Stimulated activated effector memory CD8-positive, alpha-beta T cell treated with anti-CD3 and anti-CD28 coated beads, Interleukin-12 subunit alpha, Interleukin-12 subunit beta, amount 100 ng/mL, for 72 hours (primary cell): ENCODE data around the gene SNTA1.
"Not testable (repeated sequence)": the region's sequence is repeated elsewhere in the genome, so short reads cannot be mapped to it uniquely, and the experiment has no call there.

ENCODE experiments used
- ATAC-seq: fragments of 150-1000 bp; cut with Tn5 transposase; 2 replicates; pipeline ENCODE4 v1.10.0; 2021
- DNase-seq, 2 donors: peaks; one replicate each; pipeline ENCODE4 v3.0.0; 2021 to 2022; ENCODE audit warnings: low spot score in 2 of 2
- H3K27ac Mint-ChIP-seq: one replicate; pipeline ENCODE4 v1.8.0; 2022; ENCODE audit warnings: mild to moderate bottlenecking, mixed read lengths
- H3K36me3 Mint-ChIP-seq: one replicate; pipeline ENCODE4 v1.8.0; 2022; ENCODE audit warnings: mild to moderate bottlenecking, mixed read lengths
- H3K4me1 Mint-ChIP-seq: one replicate; pipeline ENCODE4 v1.8.0; 2022; ENCODE audit warnings: mixed read lengths
- H3K4me3 Mint-ChIP-seq: one replicate; pipeline ENCODE4 v1.8.0; 2022; ENCODE audit warnings: mild to moderate bottlenecking, mixed read lengths
- H3K9me3 Mint-ChIP-seq: one replicate; pipeline ENCODE4 v1.8.0; 2022; ENCODE audit warnings: mixed read lengths

SNTA1 gene

DNA sequence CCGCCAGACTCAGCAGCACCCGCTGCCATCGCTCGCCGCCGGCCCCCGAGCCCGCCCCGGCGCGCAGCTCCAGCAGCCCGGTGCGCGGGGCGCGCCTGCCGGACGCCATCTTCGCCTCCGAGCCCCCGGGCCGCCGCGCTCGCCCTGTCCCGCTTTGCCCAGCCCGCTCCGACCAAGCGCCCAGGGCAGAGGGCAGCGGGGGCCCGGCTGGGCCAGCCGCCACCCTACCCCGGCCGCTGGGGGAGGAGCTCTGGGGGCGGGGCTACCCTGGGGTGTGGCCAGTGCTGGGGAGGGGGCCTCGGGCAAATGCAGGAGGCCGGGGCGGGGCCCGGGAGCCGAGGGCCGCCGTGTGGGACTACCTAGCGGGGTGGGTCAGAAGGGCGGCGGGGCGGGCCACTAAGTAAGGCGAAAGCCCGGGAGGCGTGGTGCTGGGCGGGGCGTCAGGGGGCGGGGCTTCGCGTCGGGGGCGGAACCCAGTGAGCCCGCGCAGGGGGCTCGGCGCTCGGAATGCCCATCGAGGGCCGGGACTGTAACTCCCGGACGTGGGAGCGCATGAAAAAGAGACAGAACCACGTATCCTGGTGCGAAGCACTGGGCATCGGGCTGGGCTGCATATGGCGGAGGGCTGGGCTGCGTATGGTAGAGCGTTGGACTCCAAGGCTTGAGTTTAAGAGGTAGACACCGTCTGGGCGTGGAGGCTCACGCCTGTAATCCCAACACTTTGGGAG is at the start of gene SNTA1:
TSS of gene SNTA1 (minus strand) at position 252 of the 728 bp plus-strand sequence. CDS start at position 109, 143 bp downstream.
- peak within 1 kb of the TSS; percentile 90 for H3K27ac Mint-ChIP-seq
- ATAC-seq (peak; percentile 94), DNase-seq (peak; percentile 81 to 91)
- no peaks in the 10 kb centered on the region for H3K9me3 Mint-ChIP-seq
- peaks cover 30% of the 10 kb centered on the region for H3K4me1 Mint-ChIP-seq
- H3K4me3 Mint-ChIP-seq, result peak within 1 kb of the TSS; percentile 91
- peaks cover 6% of the 10 kb centered on the region for H3K36me3 Mint-ChIP-seq

- ATAC-seq (no peak), DNase-seq (no peak)
- Mint-ChIP-seq H3K27ac (no peak overlapping the region), H3K9me3 (no peaks in the 10 kb centered on the region), H3K4me1 (peaks cover 11% of the 10 kb centered on the region), H3K4me3 (peak overlapping the region; percentile 80), H3K36me3 (peaks cover 20% of the 10 kb centered on the region)
Measured at GRCh38 chr20:33490934-33491656, 47.5 kb upstream of the SNTA1 start.

- peaks cover 19% of the 10 kb centered on the region for H3K36me3 Mint-ChIP-seq
- H3K4me1 Mint-ChIP-seq, result peaks cover 7% of the 10 kb centered on the region
- H3K9me3 Mint-ChIP-seq, result no peaks in the 10 kb centered on the region
- H3K4me3 Mint-ChIP-seq, result peak within 1 kb of the TSS; percentile 80
- peak in 1 of 2 donors; percentile 86 for DNase-seq
- peak; percentile 75 for ATAC-seq
- peak within 1 kb of the TSS; percentile 78 for H3K27ac Mint-ChIP-seq
Measured at GRCh38 chr20:33490023-33490933, 46.7 kb upstream of the SNTA1 start, which contains the start of gene CBFA2T2. CBFA2T2 (plus strand) TSS chr20:33490096; CDS start chr20:33490268, 172 bp downstream.

- peak; percentile 96 to 99 for DNase-seq
Measured at GRCh38 chr20:33489495-33490022, 46.0 kb upstream of the SNTA1 start.

GRCh38 chr20:33488661-33489494 is 45.3 kb upstream of the SNTA1 start:
- H3K4me3 Mint-ChIP-seq, result peak overlapping the region; percentile 80
- not testable (repeated sequence) for H3K4me1 Mint-ChIP-seq, DNase-seq, H3K9me3 Mint-ChIP-seq, H3K27ac Mint-ChIP-seq, ATAC-seq
- H3K36me3 Mint-ChIP-seq, result peaks cover 14% of the 10 kb centered on the region

More at GRCh38 chr20:33489495-33490022, 46.0 kb upstream of the SNTA1 start:
- Mint-ChIP-seq H3K27ac (peak overlapping the region; percentile 78), H3K36me3 (peaks cover 14% of the 10 kb centered on the region), H3K4me3 (peak overlapping the region; percentile 80), H3K4me1 (peaks cover 7% of the 10 kb centered on the region), H3K9me3 (no peaks in the 10 kb centered on the region)
- peak; percentile 96 for ATAC-seq

GRCh38 chr20:33488201-33488600 is 44.6 kb upstream of the SNTA1 start:
- peaks cover 7% of the 10 kb centered on the region for H3K4me1 Mint-ChIP-seq
- no peak overlapping the region for H3K4me3 Mint-ChIP-seq
- no peaks in the 10 kb centered on the region for H3K9me3 Mint-ChIP-seq
- DNase-seq, result no peak
- peaks cover 8% of the 10 kb centered on the region for H3K36me3 Mint-ChIP-seq
- no peak for ATAC-seq
- no peak overlapping the region for H3K27ac Mint-ChIP-seq

GRCh38 chr20:33483186-33483585 is 39.6 kb upstream of the SNTA1 start:
- not testable (repeated sequence) for ATAC-seq, H3K4me1 Mint-ChIP-seq, H3K27ac Mint-ChIP-seq, H3K36me3 Mint-ChIP-seq, H3K4me3 Mint-ChIP-seq, DNase-seq, H3K9me3 Mint-ChIP-seq

GRCh38 chr20:33482581-33482980 is 39.0 kb upstream of the SNTA1 start:
- Mint-ChIP-seq H3K9me3 (no peaks in the 10 kb centered on the region), H3K4me3 (no peak overlapping the region), H3K27ac (no peak overlapping the region), H3K4me1 (no peaks in the 10 kb centered on the region), H3K36me3 (no peaks in the 10 kb centered on the region)
- ATAC-seq (no peak), DNase-seq (no peak)

DNA sequence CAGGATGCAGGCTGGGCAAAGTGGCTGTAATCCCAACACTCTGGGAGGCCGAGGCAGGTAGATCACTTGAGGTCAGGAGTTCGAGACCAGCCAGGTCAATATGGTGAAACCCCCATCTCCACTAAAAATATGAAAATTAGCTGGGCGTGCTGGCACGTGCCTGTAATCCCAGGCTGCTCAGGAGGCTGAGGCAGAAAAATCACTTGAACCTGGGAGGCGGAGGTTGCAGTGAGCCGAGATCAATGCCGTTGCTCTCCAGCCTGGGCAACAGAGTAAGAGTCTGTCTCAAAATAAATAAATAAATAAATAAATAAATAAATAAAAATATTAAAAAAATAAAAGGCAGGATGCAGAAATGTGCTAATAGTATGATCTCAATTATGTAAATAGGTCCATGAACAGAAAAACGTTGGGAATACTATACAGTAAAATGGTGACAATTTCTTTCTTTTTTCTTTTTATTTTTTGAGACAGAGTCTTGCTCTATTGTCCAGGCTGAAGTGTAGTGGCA is 37.9 kb upstream of the SNTA1 start:
- DNase-seq (no peak), ATAC-seq (no peak)
- no peaks in the 10 kb centered on the region for H3K4me1 Mint-ChIP-seq
- no peaks in the 10 kb centered on the region for H3K36me3 Mint-ChIP-seq
- no peak overlapping the region for H3K4me3 Mint-ChIP-seq
- no peak overlapping the region for H3K27ac Mint-ChIP-seq
- H3K9me3 Mint-ChIP-seq, result no peaks in the 10 kb centered on the region

DNA sequence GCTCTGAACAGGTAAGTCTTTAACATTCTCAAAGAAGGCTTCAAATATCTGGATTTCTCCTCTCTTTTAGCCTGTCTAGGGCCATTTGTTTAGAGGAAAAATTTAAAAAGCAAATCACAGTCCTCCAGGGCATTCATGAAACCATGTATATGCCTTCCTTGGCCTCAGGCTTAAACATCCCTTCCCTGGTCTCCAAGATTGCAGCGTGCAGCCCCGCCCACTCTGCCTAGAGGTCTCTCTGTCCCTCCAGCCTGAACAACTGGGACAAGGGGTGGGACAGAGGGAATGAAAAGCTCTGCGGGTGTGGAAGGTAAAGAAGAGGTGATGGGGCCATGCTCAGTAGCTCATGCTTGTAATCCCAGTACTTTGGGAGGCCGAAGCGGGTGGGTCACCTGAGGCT is 36.5 kb upstream of the SNTA1 start:
- Mint-ChIP-seq H3K9me3 (no peaks in the 10 kb centered on the region), H3K27ac (no peak overlapping the region), H3K4me3 (no peak overlapping the region), H3K4me1 (no peaks in the 10 kb centered on the region), H3K36me3 (no peaks in the 10 kb centered on the region)
- ATAC-seq, result no peak
- DNase-seq, result no peak

- no peak overlapping the region for H3K27ac Mint-ChIP-seq
- no peak overlapping the region for H3K4me3 Mint-ChIP-seq
- ATAC-seq, result no peak
- H3K36me3 Mint-ChIP-seq, result no peaks in the 10 kb centered on the region
- H3K9me3 Mint-ChIP-seq, result no peaks in the 10 kb centered on the region
- no peak for DNase-seq
- no peaks in the 10 kb centered on the region for H3K4me1 Mint-ChIP-seq
Measured at GRCh38 chr20:33477386-33478234, 34.0 kb upstream of the SNTA1 start.

DNA sequence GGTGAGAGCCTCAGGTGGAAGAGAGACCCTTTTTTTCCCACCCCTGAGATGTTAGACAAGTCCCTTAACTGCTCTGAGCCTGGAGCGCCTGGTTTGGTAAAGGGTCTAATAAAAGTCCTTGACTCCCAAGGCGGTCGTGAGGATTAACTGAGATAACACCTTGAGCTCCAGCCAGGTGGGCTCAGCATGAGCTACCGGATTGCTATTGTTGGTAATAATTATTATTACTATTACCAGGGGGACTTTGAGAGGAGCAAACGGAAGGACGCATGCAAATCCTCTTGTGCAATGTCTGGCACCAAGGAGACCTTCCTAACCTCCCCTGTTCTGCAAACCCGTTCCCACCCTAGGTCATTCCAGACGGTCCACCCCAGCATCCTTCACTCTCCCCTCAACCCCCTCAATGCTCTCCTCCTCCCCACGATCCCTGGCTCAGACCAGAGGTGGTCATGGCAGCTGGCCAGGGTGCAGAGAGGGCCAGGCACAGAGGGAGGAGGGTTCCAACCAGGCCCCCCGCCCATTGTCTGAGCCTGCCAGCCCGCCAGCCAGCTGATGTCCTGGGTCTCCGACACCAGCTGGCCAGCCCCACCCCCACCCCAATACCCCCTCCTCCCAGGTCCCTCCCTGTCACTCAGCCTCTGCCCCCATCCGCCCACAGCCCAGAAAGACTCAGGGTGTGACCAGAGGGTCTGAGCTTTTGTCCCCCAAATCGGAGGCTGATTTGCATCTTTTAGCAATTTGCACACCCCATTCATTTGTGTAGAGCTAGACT is 32.0 kb upstream of the SNTA1 start:
- ATAC-seq (no peak), DNase-seq (no peak)
- Mint-ChIP-seq H3K9me3 (no peaks in the 10 kb centered on the region), H3K4me1 (no peaks in the 10 kb centered on the region), H3K27ac (no peak overlapping the region), H3K4me3 (no peak overlapping the region), H3K36me3 (no peaks in the 10 kb centered on the region)

GRCh38 chr20:33474963-33475362 is 31.4 kb upstream of the SNTA1 start:
- Mint-ChIP-seq H3K4me1 (no peaks in the 10 kb centered on the region), H3K4me3 (no peak overlapping the region), H3K27ac (no peak overlapping the region), H3K9me3 (no peaks in the 10 kb centered on the region), H3K36me3 (no peaks in the 10 kb centered on the region)
- DNase-seq (no peak), ATAC-seq (no peak)
